Stomach (tissue), 4 donors: ENCODE results near the gene BUD13.

ENCODE experiments used
- CTCF ChIP-seq, 7 experiments: fragments of 450-650 bp in 4 of 7; fragments of 200-600 bp in 3 of 7; sonication (generic) in 3 of 7; IDR thresholded peaks; one replicate each; pipeline ENCODE4 v1.5.1; 2016 to 2019; ENCODE audit warnings: antibody characterized with exemption in 7 of 7, control low read depth in 2 of 7, mild to moderate bottlenecking in 1 of 7
- POLR2AphosphoS5 ChIP-seq, 3 donors: sonication (generic); formaldehyde crosslinking; IDR thresholded peaks; one replicate each; pipeline ENCODE4 v1.6.1; 2016; ENCODE audit warnings: antibody characterized with exemption in 3 of 3

GRCh38 chr11:116807601-116808261 is 34.9 kb upstream of the BUD13 start:
- no peak for TF ChIP-seq POLR2AphosphoS5 (IDR thresholded peaks at IDR 0.05)
- no peak for TF ChIP-seq CTCF (IDR thresholded peaks at IDR 0.05)
